ENCODE data around the gene HRH3. TPM values are rescaled to one million over a fixed set of nuclear protein-coding genes. Genes with fewer than 3 reads are reported as not detected.

HRH3 gene
- total RNA-seq = not detected

GRCh38 chr20:62219992-62220665, at the start of gene HRH3:
HRH3 (minus strand) TSS chr20:62220278; CDS start chr20:62219970, 308 bp downstream.
- no peaks in the 10 kb centered on the region for H3K9me3 ChIP-seq
- in situ Hi-C loops (cut with MboI; ENCODE audit: low pct_ligation_motif_present in 1 of 4, low pct_unique_long_range_greater_than_20kb in 1 of 4, low sequenced_read_pairs in 3 of 4) (no loop called here), intact Hi-C loops (cut with DNase I; ENCODE audit: low total_unique reads) (no loop called here)
- H3K4me3 ChIP-seq = peak within 1 kb of the TSS in 3 of 4 donors; percentile 21 to 45 (median 42)
- 0% methylated on average over 24 of the region's 84 CpGs; no CpG with 5 or more reads in 1 of the 2 donors for WGBS, 2 donors (ENCODE audit: low coverage in 1 of 2)
- peaks cover 93% of the 10 kb centered on the region for H3K27me3 ChIP-seq
- DNase-seq = peak; percentile 25
- no peak within 1 kb of the TSS for H3K27ac ChIP-seq
- TF ChIP-seq POLR2A (IDR thresholded peaks at IDR 0.05) (no peak), EP300 (IDR thresholded peaks at IDR 0.05; ENCODE audit: low read depth) (no peak), CTCF (IDR thresholded peaks at IDR 0.05) (no peak), POLR2AphosphoS5 (IDR thresholded peaks at IDR 0.05) (no peak)
- peaks cover 3 to 15% (median 13%) of the 10 kb centered on the region in 4 donors for H3K4me1 ChIP-seq
- H3K36me3 ChIP-seq = no peaks in the 10 kb centered on the region

- Histone ChIP-seq H3K27me3 (no peaks in the 10 kb centered on the region), H3K36me3 (peaks cover 0 to 46% (median 14%) of the 10 kb centered on the region in 4 donors), H3K4me3 (no peak overlapping the region), H3K9me3 (no peaks in the 10 kb centered on the region), H3K4me1 (no peaks in the 10 kb centered on the region), H3K27ac (no peak overlapping the region)
- 93 to 100% methylated on average over 1 to 16 of the region's 17 CpGs for WGBS, 2 donors (ENCODE audit: low coverage in 1 of 2)
- DNase-seq = no peak
- intact Hi-C loops (cut with DNase I; ENCODE audit: low total_unique reads) = no loop called here
- in situ Hi-C loops (cut with MboI; ENCODE audit: low pct_ligation_motif_present in 1 of 4, low pct_unique_long_range_greater_than_20kb in 1 of 4, low sequenced_read_pairs in 3 of 4) = no loop called here
- TF ChIP-seq EP300 (IDR thresholded peaks at IDR 0.05; ENCODE audit: low read depth) (no peak), CTCF (IDR thresholded peaks at IDR 0.05) (no peak), POLR2A (IDR thresholded peaks at IDR 0.05) (no peak), POLR2AphosphoS5 (IDR thresholded peaks at IDR 0.05) (no peak)
Observed at GRCh38 chr20:62269871-62270270, 49.8 kb upstream of the HRH3 start.

- H3K4me3 ChIP-seq = no peak overlapping the region
- H3K27ac ChIP-seq = no peak overlapping the region
- no peaks in the 10 kb centered on the region for H3K4me1 ChIP-seq
- H3K27me3 ChIP-seq = no peaks in the 10 kb centered on the region
- in situ Hi-C loops (cut with MboI; ENCODE audit: low pct_ligation_motif_present in 1 of 4, low pct_unique_long_range_greater_than_20kb in 1 of 4, low sequenced_read_pairs in 3 of 4) = no loop called here
- DNase-seq = no peak
- H3K36me3 ChIP-seq = peaks cover 0 to 49% (median 16%) of the 10 kb centered on the region in 4 donors
- intact Hi-C loops (cut with DNase I; ENCODE audit: low total_unique reads) = no loop called here
- no peaks in the 10 kb centered on the region for H3K9me3 ChIP-seq
- 90% methylated on average over 13 of the region's 14 CpGs; no CpG with 5 or more reads in 1 of the 2 donors for WGBS, 2 donors (ENCODE audit: low coverage in 1 of 2)
- no peak for TF ChIP-seq POLR2A (IDR thresholded peaks at IDR 0.05)
- no peak for TF ChIP-seq EP300 (IDR thresholded peaks at IDR 0.05; ENCODE audit: low read depth)
- no peak for TF ChIP-seq POLR2AphosphoS5 (IDR thresholded peaks at IDR 0.05)
- no peak for TF ChIP-seq CTCF (IDR thresholded peaks at IDR 0.05)
Observed at GRCh38 chr20:62269378-62269777, 49.3 kb upstream of the HRH3 start.

- WGBS, 2 donors (ENCODE audit: low coverage in 1 of 2) = 50 to 89% methylated on average over 2 to 7 of the region's 7 CpGs
- Histone ChIP-seq H3K4me1 (no peaks in the 10 kb centered on the region), H3K27ac (no peak overlapping the region), H3K27me3 (no peaks in the 10 kb centered on the region), H3K36me3 (peaks cover 0 to 44% (median 14%) of the 10 kb centered on the region in 4 donors), H3K9me3 (no peaks in the 10 kb centered on the region), H3K4me3 (no peak overlapping the region)
- intact Hi-C loops (cut with DNase I; ENCODE audit: low total_unique reads) (no loop called here), in situ Hi-C loops (cut with MboI; ENCODE audit: low pct_ligation_motif_present in 1 of 4, low pct_unique_long_range_greater_than_20kb in 1 of 4, low sequenced_read_pairs in 3 of 4) (no loop called here)
- DNase-seq = no peak
- no peak for TF ChIP-seq POLR2A (IDR thresholded peaks at IDR 0.05)
- TF ChIP-seq POLR2AphosphoS5 (IDR thresholded peaks at IDR 0.05) = no peak
- no peak for TF ChIP-seq CTCF (IDR thresholded peaks at IDR 0.05)
- no peak for TF ChIP-seq EP300 (IDR thresholded peaks at IDR 0.05; ENCODE audit: low read depth)
Observed at GRCh38 chr20:62268228-62268900, 48.3 kb upstream of the HRH3 start.

Measured in transverse colon (tissue), 4 donors.